Caco-2 (cell line): ENCODE measurements around the gene ATP8A1. TPM values are rescaled to one million over a fixed set of nuclear protein-coding genes. Genes with fewer than 3 reads are reported as not detected.
"Not testable (repeated sequence)": the region's sequence is repeated elsewhere in the genome, so short reads cannot be mapped to it uniquely, and the experiment has no call there.

Experiments used
- BruUV-seq: library from RNA; stranded (reverse); fragments of 400-500 nt; replicated peaks from 2 replicates; lab custom pipeline; 2021; lab: Mats Ljungman, UMichigan
- CTCF ChIA-PET: fragments of 300-600 bp; sonication (Branson Sonifier 250); formaldehyde crosslinking; loops from one replicate; lab custom pipeline; 2022; ENCODE audit warnings: antibody characterized with exemption; lab: Charles Lee
- POLR2A ChIA-PET: fragments of 300-600 bp; sonication (Branson Sonifier 250); formaldehyde crosslinking; loops from one replicate; lab custom pipeline; 2022; ENCODE audit warnings: antibody characterized with exemption; lab: Charles Lee
- DNase-seq, 2 experiments: peaks; one replicate each; pipeline versions ENCODE4 v3.0.0 to v3.0.0-alpha.2; 2020 to 2022
- H3K27me3 ChIP-seq: replicated peaks from 2 replicates; pipeline ENCODE4 v1.6.0; 2011; ENCODE audit warnings: low read length; ENCODE audit not compliant: control insufficient read depth, insufficient read depth
- H3K36me3 ChIP-seq: 2 replicates; pipeline ENCODE4 v1.5.1; 2011; ENCODE audit warnings: low read length; ENCODE audit not compliant: control insufficient read depth, insufficient read depth
- H3K4me1 ChIP-seq: fragments of 250-450 bp; sonication (Bioruptor Pico); 2 replicates; pipeline ENCODE4 v1.5.1; 2020; ENCODE audit warnings: mild to moderate bottlenecking
- H3K4me3 ChIP-seq: 2 replicates; pipeline ENCODE4 v1.5.1; 2011; ENCODE audit warnings: low read depth, mild to moderate bottlenecking, control low read depth, low read length
- H3K9me3 ChIP-seq: fragments of 250-450 bp; sonication (Bioruptor Pico); 2 replicates; pipeline ENCODE4 v1.5.1; 2020; ENCODE audit warnings: mild to moderate bottlenecking, moderate library complexity
- H3K27ac Mint-ChIP-seq: one replicate; pipeline ENCODE4 v1.8.0; 2022; ENCODE audit warnings: mixed read lengths; ENCODE audit not compliant: unreplicated experiment
- H3K27me3 Mint-ChIP-seq: one replicate; pipeline ENCODE4 v1.8.0; 2022; ENCODE audit warnings: mixed read lengths; ENCODE audit not compliant: insufficient read depth, unreplicated experiment
- H3K36me3 Mint-ChIP-seq: one replicate; pipeline ENCODE4 v1.8.0; 2022; ENCODE audit warnings: mild to moderate bottlenecking, mixed read lengths; ENCODE audit not compliant: insufficient read depth, unreplicated experiment
- H3K4me1 Mint-ChIP-seq: one replicate; pipeline ENCODE4 v1.8.0; 2022; ENCODE audit warnings: low read depth, mixed read lengths; ENCODE audit not compliant: unreplicated experiment
- H3K4me3 Mint-ChIP-seq: one replicate; pipeline ENCODE4 v1.8.0; 2022; ENCODE audit warnings: mild to moderate bottlenecking, moderate library complexity, mixed read lengths; ENCODE audit not compliant: unreplicated experiment
- H3K9me3 Mint-ChIP-seq: one replicate; pipeline ENCODE4 v1.8.0; 2022; ENCODE audit warnings: mixed read lengths; ENCODE audit not compliant: unreplicated experiment
- CTCF ChIP-seq, 2 experiments: fragments of 200-600 bp in 1 of 2; IDR thresholded peaks; 1 replicate in 1 of 2; 2 replicates in 1 of 2; pipeline versions ENCODE4 v1.5.1 to v1.8.0; 2011 to 2022; ENCODE audit warnings: antibody characterized with exemption in 1 of 2, control low read depth in 1 of 2, inconsistent platforms in 1 of 2, low read depth in 1 of 2, low read length in 1 of 2, mild to moderate bottlenecking in 1 of 2, moderate library complexity in 1 of 2; ENCODE audit not compliant: insufficient read depth in 1 of 2, severe bottlenecking in 1 of 2, unreplicated experiment in 1 of 2
- intact Hi-C: fragments of 100-400 bp; cut with micrococcal nuclease; formaldehyde crosslinking; loops from one replicate; pipeline ENCODE4 v1.10.0; 2022; ENCODE audit not compliant: unreplicated experiment
- total RNA-seq: library from RNA; stranded (reverse); gene quantifications from 2 replicates; pipeline ENCODE4 v1.2.3, GENCODE V29; 2022

Gene ATP8A1
- total RNA-seq, 1 experiment from 2014 or later, result 9.3 TPM

- H3K4me3 Mint-ChIP-seq, result no peak overlapping the region
- intact Hi-C loops, result no loop called here
- Histone ChIP-seq H3K4me1 (no peaks in the 10 kb centered on the region), H3K36me3 (no peaks in the 10 kb centered on the region), H3K27me3 (no peaks in the 10 kb centered on the region), H3K4me3 (no peak overlapping the region), H3K9me3 (no peaks in the 10 kb centered on the region)
- BruUV-seq, result no TSS peak
- CTCF ChIA-PET, result no interaction called here
- no peak for TF ChIP-seq CTCF (IDR thresholded peaks at IDR 0.05; ENCODE audit: insufficient read depth in 1 of 2, low read depth in 1 of 2, low read length in 1 of 2, severe bottlenecking in 1 of 2, unreplicated experiment in 1 of 2)
- no peak overlapping the region for H3K27ac Mint-ChIP-seq
- POLR2A ChIA-PET, result no interaction called here
- H3K9me3 Mint-ChIP-seq, result no peaks in the 10 kb centered on the region
- H3K4me1 Mint-ChIP-seq, result no peaks in the 10 kb centered on the region
- peaks cover 22% of the 10 kb centered on the region for H3K27me3 Mint-ChIP-seq
- no peaks in the 10 kb centered on the region for H3K36me3 Mint-ChIP-seq
- no peak for DNase-seq
These were observed 279.4 kb downstream of the ATP8A1 start for GRCh38 chr4:42377497-42377896.

GRCh38 chr4:42372303-42372702 is 284.6 kb downstream of the ATP8A1 start:
- H3K9me3 ChIP-seq, H3K36me3 Mint-ChIP-seq, H3K4me1 ChIP-seq, H3K4me3 Mint-ChIP-seq, H3K4me3 ChIP-seq, intact Hi-C loops, H3K27ac Mint-ChIP-seq, H3K27me3 Mint-ChIP-seq, BruUV-seq, H3K27me3 ChIP-seq, DNase-seq, H3K9me3 Mint-ChIP-seq, H3K4me1 Mint-ChIP-seq, POLR2A ChIA-PET, H3K36me3 ChIP-seq: not testable (repeated sequence)
- CTCF ChIA-PET, result interaction anchor here (4.0 kb wide), 1 partner anchor 148 kb away, joined by 49 read pairs; no protein-coding TSS in a partner anchor

DNA sequence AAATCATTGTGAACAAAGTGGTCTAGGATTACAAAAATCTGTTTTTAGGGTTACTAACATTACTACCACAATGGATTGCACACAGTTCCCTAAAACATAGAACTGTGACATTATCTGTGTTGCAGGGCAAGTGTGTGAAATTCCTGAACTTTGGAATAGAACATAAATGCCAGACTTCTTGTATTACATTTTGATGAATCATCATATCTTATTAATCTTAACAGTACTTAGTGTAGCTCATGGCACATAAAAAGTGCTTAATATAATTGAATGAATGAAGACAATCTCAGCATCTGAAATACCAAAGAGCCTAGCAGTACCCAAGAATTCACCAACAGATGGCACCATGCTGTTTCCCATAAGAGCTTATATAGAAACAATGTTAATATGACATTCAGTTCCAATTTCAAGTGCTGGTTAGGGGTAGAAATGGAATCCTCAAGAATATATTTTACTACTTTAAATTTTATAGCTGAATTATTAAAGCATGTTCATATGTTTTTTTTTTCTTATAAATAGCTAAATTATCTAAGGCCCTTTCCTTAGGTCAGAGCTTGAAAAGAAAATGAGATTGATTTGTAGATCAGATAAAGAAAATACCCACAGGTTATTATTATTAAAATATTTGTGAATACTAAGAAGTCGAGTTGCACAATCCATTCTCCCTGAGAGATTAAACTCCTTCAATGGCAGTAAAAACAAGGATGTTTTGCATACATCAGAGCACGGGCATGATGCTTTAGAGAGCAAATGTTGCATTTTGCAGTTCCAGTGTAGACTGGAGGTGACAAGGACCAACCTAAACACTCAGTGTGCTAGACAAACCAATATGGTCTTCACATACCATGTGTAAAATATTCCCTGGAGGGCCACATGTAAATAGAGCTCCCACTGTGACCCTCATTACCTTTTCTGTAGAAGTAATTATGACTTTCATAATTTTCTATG is 285.3 kb downstream of the ATP8A1 start:
- no peak overlapping the region for H3K4me3 Mint-ChIP-seq
- no TSS peak for BruUV-seq
- TF ChIP-seq CTCF (IDR thresholded peaks at IDR 0.05; ENCODE audit: insufficient read depth in 1 of 2, low read depth in 1 of 2, low read length in 1 of 2, severe bottlenecking in 1 of 2, unreplicated experiment in 1 of 2), result peak; percentile 17 to 47
- no peaks in the 10 kb centered on the region for H3K4me1 Mint-ChIP-seq
- Histone ChIP-seq H3K9me3 (no peaks in the 10 kb centered on the region), H3K27me3 (no peaks in the 10 kb centered on the region), H3K36me3 (no peaks in the 10 kb centered on the region), H3K4me3 (no peak overlapping the region), H3K4me1 (no peaks in the 10 kb centered on the region)
- no peak overlapping the region for H3K27ac Mint-ChIP-seq
- no peaks in the 10 kb centered on the region for H3K36me3 Mint-ChIP-seq
- no peaks in the 10 kb centered on the region for H3K9me3 Mint-ChIP-seq
- ChIA-PET CTCF (interaction anchor here (0.5 to 4.0 kb wide), 5 partner anchors 12 to 276 kb away, joined by 3 to 49 read pairs (median 4); partner anchors contain the start of gene SHISA3), POLR2A (no interaction called here)
- intact Hi-C loops, result loop anchor here (1.0 kb wide), 1 partner anchor 148 kb away; no protein-coding TSS in a partner anchor
- DNase-seq, result peak in 1 of 2 experiments; percentile 13
- peaks cover 5% of the 10 kb centered on the region for H3K27me3 Mint-ChIP-seq
